Osteocyte (in vitro differentiated cells): ENCODE measurements around the gene ADD2. TPM values are rescaled to one million over a fixed set of nuclear protein-coding genes. Genes with fewer than 3 reads are reported as not detected.

Experiments
- DNase-seq: peaks from one replicate; pipeline ENCODE4 v3.0.0; 2021; ENCODE audit warnings: mixed read lengths; ENCODE audit not compliant: unreplicated experiment; ENCODE audit errors: extremely low spot score
- H3K27ac Mint-ChIP-seq: one replicate; pipeline ENCODE4 v1.8.0; 2021; ENCODE audit warnings: mild to moderate bottlenecking, mixed read lengths; ENCODE audit not compliant: unreplicated experiment
- H3K27me3 Mint-ChIP-seq: one replicate; pipeline ENCODE4 v1.8.0; 2021; ENCODE audit warnings: mixed read lengths; ENCODE audit not compliant: unreplicated experiment
- H3K36me3 Mint-ChIP-seq: one replicate; pipeline ENCODE4 v1.8.0; 2021; ENCODE audit warnings: mixed read lengths; ENCODE audit not compliant: unreplicated experiment
- H3K4me1 Mint-ChIP-seq: one replicate; pipeline ENCODE4 v1.8.0; 2021; ENCODE audit warnings: mixed read lengths; ENCODE audit not compliant: unreplicated experiment
- H3K4me3 Mint-ChIP-seq: one replicate; pipeline ENCODE4 v1.8.0; 2021; ENCODE audit warnings: mild to moderate bottlenecking, moderate library complexity, mixed read lengths; ENCODE audit not compliant: unreplicated experiment
- H3K9me3 Mint-ChIP-seq: one replicate; pipeline ENCODE4 v1.8.0; 2021; ENCODE audit warnings: mixed read lengths; ENCODE audit not compliant: unreplicated experiment
- CTCF ChIP-seq: fragments of 200-600 bp; sonication (generic); IDR thresholded peaks from 2 replicates; pipeline ENCODE4 v1.5.0; 2021; ENCODE audit warnings: antibody characterized with exemption, mild to moderate bottlenecking, moderate library complexity
- total RNA-seq: library from RNA; stranded (reverse); gene quantifications from 2 replicates; pipeline ENCODE4 v1.2.1, GENCODE V29; 2021

The ADD2 gene
- total RNA-seq, 1 donor from 2014 or later = not detected

- no peak for DNase-seq
- H3K4me3 Mint-ChIP-seq = no peak overlapping the region
- TF ChIP-seq CTCF = no peak
- peaks cover 13% of the 10 kb centered on the region for H3K27me3 Mint-ChIP-seq
- H3K9me3 Mint-ChIP-seq = no peaks in the 10 kb centered on the region
- H3K27ac Mint-ChIP-seq = no peak overlapping the region
- H3K36me3 Mint-ChIP-seq = no peaks in the 10 kb centered on the region
- no peaks in the 10 kb centered on the region for H3K4me1 Mint-ChIP-seq
Measured at GRCh38 chr2:70732766-70733645, 35.0 kb downstream of the ADD2 start.

GRCh38 chr2:70730730-70731129, 37.3 kb downstream of the ADD2 start:
- Mint-ChIP-seq H3K27me3 (peaks cover 13% of the 10 kb centered on the region), H3K36me3 (no peaks in the 10 kb centered on the region), H3K27ac (no peak overlapping the region), H3K4me1 (no peaks in the 10 kb centered on the region), H3K4me3 (no peak overlapping the region), H3K9me3 (no peaks in the 10 kb centered on the region)
- TF ChIP-seq CTCF = no peak
- DNase-seq = no peak

- Mint-ChIP-seq H3K36me3 (no peaks in the 10 kb centered on the region), H3K4me1 (no peaks in the 10 kb centered on the region), H3K27ac (no peak overlapping the region), H3K27me3 (peaks cover 13% of the 10 kb centered on the region), H3K4me3 (no peak overlapping the region), H3K9me3 (no peaks in the 10 kb centered on the region)
- DNase-seq = no peak
- TF ChIP-seq CTCF = no peak
Measured at GRCh38 chr2:70729647-70730046, 38.4 kb downstream of the ADD2 start.

DNA sequence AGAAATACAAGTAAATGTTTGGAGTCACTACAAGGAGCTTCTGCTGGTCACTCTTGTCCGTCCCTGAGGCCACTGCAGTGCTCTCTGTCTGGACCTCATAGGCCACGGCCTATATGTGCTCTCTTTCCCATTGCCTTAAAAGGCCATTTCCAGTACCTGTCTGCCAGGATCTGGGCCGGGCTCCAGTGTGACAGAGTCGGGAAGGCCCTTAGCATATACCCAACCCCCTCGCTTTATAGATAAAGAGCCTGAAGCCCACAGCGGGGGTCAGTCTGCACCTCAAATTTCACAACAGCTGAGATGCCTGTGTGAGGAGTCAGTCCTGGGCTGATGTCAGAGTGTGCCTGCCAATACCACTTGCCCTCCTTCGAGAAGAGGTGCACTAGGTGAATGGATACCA, 39.9 kb downstream of the ADD2 start:
- TF ChIP-seq CTCF = no peak
- no peaks in the 10 kb centered on the region for H3K4me1 Mint-ChIP-seq
- no peak for DNase-seq
- peaks cover 9% of the 10 kb centered on the region for H3K27me3 Mint-ChIP-seq
- no peaks in the 10 kb centered on the region for H3K9me3 Mint-ChIP-seq
- no peak overlapping the region for H3K27ac Mint-ChIP-seq
- H3K4me3 Mint-ChIP-seq = no peak overlapping the region
- no peaks in the 10 kb centered on the region for H3K36me3 Mint-ChIP-seq

GRCh38 chr2:70726947-70727725, 40.9 kb downstream of the ADD2 start:
- Mint-ChIP-seq H3K4me3 (no peak overlapping the region), H3K27ac (no peak overlapping the region), H3K27me3 (no peaks in the 10 kb centered on the region), H3K9me3 (no peaks in the 10 kb centered on the region), H3K36me3 (no peaks in the 10 kb centered on the region), H3K4me1 (no peaks in the 10 kb centered on the region)
- TF ChIP-seq CTCF = no peak
- DNase-seq = no peak
